Thyroid gland (tissue), 4 donors: ENCODE results near the gene USP8. TPM values are rescaled to one million over a fixed set of nuclear protein-coding genes. Genes with fewer than 3 reads are reported as not detected.
"Not testable (repeated sequence)": the region's sequence is repeated elsewhere in the genome, so short reads cannot be mapped to it uniquely, and the experiment has no call there.

ENCODE experiments used
- DNase-seq, 2 donors: peaks; one replicate each; pipeline ENCODE4 v3.0.0-alpha.2; 2019
- H3K27ac ChIP-seq, 3 donors: fragments of 200-600 bp; sonication (generic); 1 replicate in 2 of 3; 2 replicates in 1 of 3; pipeline ENCODE4 v1.5.1; 2016 to 2019; ENCODE audit warnings: mild to moderate bottlenecking in 1 of 3, moderate library complexity in 1 of 3
- H3K27me3 ChIP-seq: fragments of 200-600 bp; sonication (generic); one replicate; pipeline ENCODE4 v1.5.1; 2019
- H3K36me3 ChIP-seq, 2 donors: fragments of 200-600 bp; sonication (generic); one replicate each; pipeline ENCODE4 v1.5.1; 2016 to 2019
- H3K4me1 ChIP-seq, 2 donors: fragments of 200-600 bp; sonication (generic); one replicate each; pipeline ENCODE4 v1.5.1; 2017 to 2019
- H3K4me3 ChIP-seq, 3 donors: fragments of 200-600 bp; sonication (generic); replicated peaks in 1 of 3; 1 replicate in 2 of 3; 2 replicates in 1 of 3; pipeline ENCODE4 v1.5.1; 2016; ENCODE audit warnings: mild to moderate bottlenecking in 1 of 3
- H3K9me3 ChIP-seq: fragments of 200-600 bp; sonication (generic); one replicate; pipeline ENCODE4 v1.5.1; 2017
- CTCF ChIP-seq, 6 experiments: fragments of 200-600 bp in 3 of 6; fragments of 450-650 bp in 3 of 6; sonication (generic) in 3 of 6; IDR thresholded peaks; one replicate each; pipeline ENCODE4 v1.5.1; 2016 to 2019; ENCODE audit warnings: antibody characterized with exemption in 6 of 6, mild to moderate bottlenecking in 2 of 6, inconsistent platforms in 1 of 6, moderate library complexity in 1 of 6
- POLR2A ChIP-seq, 2 donors: fragments of 450-650 bp; IDR thresholded peaks; one replicate each; pipeline ENCODE4 v1.6.1; 2017; ENCODE audit warnings: antibody characterized with exemption in 2 of 2, mild to moderate bottlenecking in 2 of 2, moderate library complexity in 1 of 2
- WGBS, 2 donors: methylation state at CpG; one replicate each; pipeline ENCODE4 v1.1.5; 2017; 5-methylcytosine and 5-hydroxymethylcytosine counted together
- intact Hi-C: fragments of 100-400 bp; cut with DNase I; formaldehyde crosslinking; loops from one replicate; pipeline ENCODE4 v1.15.1; 2023
- total RNA-seq, 4 donors: library from RNA; depleted of rRNA; stranded (reverse); fragments of >200 nt; gene quantifications; one replicate each; pipeline ENCODE4 v1.2.3, GENCODE V29; 2016

The USP8 gene
- total RNA-seq: 10 to 100 TPM; 62.8 to 89.6 (median 87.9) TPM

GRCh38 chr15:50424066-50424890, at the start of gene USP8:
TSS of gene USP8 (plus strand) at chr15:50424405. CDS start at chr15:50439074, 14,669 bp downstream.
- Histone ChIP-seq H3K27ac (peak within 1 kb of the TSS; percentile 84 to 92 (median 87)), H3K27me3 (no peaks in the 10 kb centered on the region), H3K4me1 (peaks cover 10 to 15% of the 10 kb centered on the region in 2 donors), H3K4me3 (peak within 1 kb of the TSS; percentile 46 to 71 (median 66)), H3K9me3 (no peaks in the 10 kb centered on the region), H3K36me3 (no peaks in the 10 kb centered on the region)
- TF ChIP-seq CTCF (IDR thresholded peaks at IDR 0.05): no peak
- TF ChIP-seq POLR2A (IDR thresholded peaks at IDR 0.05): peak in 1 of 2 donors; percentile 91
- 0 to 1% methylated on average over 28 to 32 of the region's 55 CpGs for WGBS, 2 donors
- intact Hi-C loops: loop anchor here (5.0 kb wide), 1 partner anchor 72 kb away; no protein-coding TSS in a partner anchor
- peak; percentile 97 to 98 for DNase-seq

- no peak for TF ChIP-seq POLR2A (IDR thresholded peaks at IDR 0.05)
- TF ChIP-seq CTCF (IDR thresholded peaks at IDR 0.05): no peak
- Histone ChIP-seq H3K27ac (peak overlapping the region; percentile 49 to 65 (median 51)), H3K9me3 (no peaks in the 10 kb centered on the region), H3K4me3 (no peak overlapping the region), H3K4me1 (no peaks in the 10 kb centered on the region), H3K36me3 (no peaks in the 10 kb centered on the region), H3K27me3 (no peaks in the 10 kb centered on the region)
- DNase-seq: peak; percentile 30 to 34
- intact Hi-C loops: no loop called here
- WGBS, 2 donors: 53 to 54% methylated on average over 3 of the region's 3 CpGs
These were observed 46.1 kb upstream of the USP8 start for GRCh38 chr15:50377867-50378751.

- H3K4me3 ChIP-seq: no peak overlapping the region
- H3K4me1 ChIP-seq: no peaks in the 10 kb centered on the region
- no peaks in the 10 kb centered on the region for H3K27me3 ChIP-seq
- H3K9me3 ChIP-seq: no peaks in the 10 kb centered on the region
- TF ChIP-seq CTCF (IDR thresholded peaks at IDR 0.05) (no peak), POLR2A (IDR thresholded peaks at IDR 0.05) (no peak)
- intact Hi-C loops: no loop called here
- peak; percentile 22 to 30 for DNase-seq
- no peaks in the 10 kb centered on the region for H3K36me3 ChIP-seq
- WGBS, 2 donors: 93 to 95% methylated on average over 1 of the region's 1 CpG
- H3K27ac ChIP-seq: peak overlapping the region; percentile 48 to 49 (median 49)
These were observed 45.4 kb upstream of the USP8 start for GRCh38 chr15:50378776-50379175.

DNA sequence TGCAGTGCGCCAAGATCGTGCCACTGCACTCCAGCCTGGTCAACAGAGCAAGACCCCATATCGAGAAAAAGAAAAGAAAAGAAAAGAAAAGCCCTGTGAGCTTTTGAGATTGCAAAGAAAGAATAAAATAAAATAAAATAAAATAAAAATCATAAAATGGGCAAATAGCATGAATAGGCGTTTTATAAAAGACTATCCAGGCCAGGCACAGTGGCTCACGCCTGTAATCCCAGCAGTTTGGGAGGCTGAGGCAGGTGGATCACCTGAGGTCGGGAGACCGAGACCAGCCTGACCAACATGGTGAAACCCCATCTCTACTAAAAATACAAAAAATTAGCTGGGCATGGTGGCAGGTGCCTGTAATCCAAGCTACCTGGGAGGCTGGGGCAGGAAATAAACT, 44.8 kb upstream of the USP8 start:
- intact Hi-C loops, H3K4me3 ChIP-seq, H3K4me1 ChIP-seq, DNase-seq, H3K27me3 ChIP-seq, H3K36me3 ChIP-seq, H3K27ac ChIP-seq, H3K9me3 ChIP-seq: not testable (repeated sequence)
- 94 to 96% methylated on average over 7 of the region's 7 CpGs for WGBS, 2 donors

- Histone ChIP-seq H3K36me3 (no peaks in the 10 kb centered on the region), H3K9me3 (no peaks in the 10 kb centered on the region), H3K27me3 (no peaks in the 10 kb centered on the region), H3K4me3 (no peak overlapping the region), H3K4me1 (no peaks in the 10 kb centered on the region), H3K27ac (no peak overlapping the region)
- WGBS, 2 donors: 34% methylated on average over 1 of the region's 1 CpG
- intact Hi-C loops: no loop called here
- no peak for DNase-seq
- TF ChIP-seq CTCF (IDR thresholded peaks at IDR 0.05): no peak
- no peak for TF ChIP-seq POLR2A (IDR thresholded peaks at IDR 0.05)
These were observed 44.1 kb upstream of the USP8 start for GRCh38 chr15:50380089-50380488.
